Amniotic epithelial cell (primary cell): Measurements from ENCODE around the gene ABITRAM.
"Not testable (repeated sequence)": the region's sequence is repeated elsewhere in the genome, so short reads cannot be mapped to it uniquely, and the experiment has no call there.

Experiments
- DNase-seq: peaks from one replicate; pipeline ENCODE4 v3.0.0-alpha.2; 2010; ENCODE audit warnings: low read depth

ABITRAM gene

DNA sequence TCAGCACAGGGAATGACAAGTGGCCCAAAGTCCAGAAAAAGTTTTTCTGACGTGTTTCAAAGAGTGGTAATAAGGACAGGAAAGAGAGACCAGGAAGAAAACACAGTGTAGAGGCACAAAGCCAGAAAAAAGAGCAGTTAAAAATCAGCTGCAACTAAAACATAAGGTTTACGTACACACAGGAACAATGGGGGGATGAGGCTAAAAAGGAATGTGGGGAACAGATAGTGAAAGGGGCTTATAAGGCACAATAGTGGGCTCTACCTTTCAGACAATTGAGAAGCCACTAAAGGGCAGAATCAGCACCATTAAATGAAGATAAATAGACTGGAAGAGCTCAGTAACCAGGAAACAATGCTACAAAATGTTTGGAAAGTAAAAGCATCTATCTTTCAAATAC lies 5.8 kb upstream of the ABITRAM start:
- DNase-seq, result no peak

DNA sequence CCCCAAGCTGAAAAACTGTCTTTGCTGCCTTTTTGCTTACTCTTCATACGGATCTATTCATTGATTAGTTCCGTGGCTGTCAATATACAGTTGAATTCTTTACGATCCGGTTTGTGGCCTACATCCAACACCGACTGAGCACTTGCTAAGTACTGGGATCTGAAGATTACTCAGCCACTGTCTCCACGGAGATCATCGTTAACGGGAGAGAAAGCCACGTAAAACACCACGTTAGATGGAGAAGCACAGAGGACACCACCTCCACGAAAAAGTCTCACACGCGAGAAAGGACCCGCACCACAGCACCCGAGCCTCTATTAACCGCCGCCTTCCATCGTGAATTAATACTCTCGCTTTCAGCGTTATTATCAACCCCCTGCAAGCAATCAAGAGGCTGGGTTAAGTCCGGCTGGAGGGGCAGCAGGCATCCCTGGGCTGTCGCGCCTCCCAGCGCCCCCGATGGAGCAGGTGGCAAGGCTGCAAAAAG lies 926 bp upstream of the ABITRAM start:
- peak; percentile 32 for DNase-seq

DNA sequence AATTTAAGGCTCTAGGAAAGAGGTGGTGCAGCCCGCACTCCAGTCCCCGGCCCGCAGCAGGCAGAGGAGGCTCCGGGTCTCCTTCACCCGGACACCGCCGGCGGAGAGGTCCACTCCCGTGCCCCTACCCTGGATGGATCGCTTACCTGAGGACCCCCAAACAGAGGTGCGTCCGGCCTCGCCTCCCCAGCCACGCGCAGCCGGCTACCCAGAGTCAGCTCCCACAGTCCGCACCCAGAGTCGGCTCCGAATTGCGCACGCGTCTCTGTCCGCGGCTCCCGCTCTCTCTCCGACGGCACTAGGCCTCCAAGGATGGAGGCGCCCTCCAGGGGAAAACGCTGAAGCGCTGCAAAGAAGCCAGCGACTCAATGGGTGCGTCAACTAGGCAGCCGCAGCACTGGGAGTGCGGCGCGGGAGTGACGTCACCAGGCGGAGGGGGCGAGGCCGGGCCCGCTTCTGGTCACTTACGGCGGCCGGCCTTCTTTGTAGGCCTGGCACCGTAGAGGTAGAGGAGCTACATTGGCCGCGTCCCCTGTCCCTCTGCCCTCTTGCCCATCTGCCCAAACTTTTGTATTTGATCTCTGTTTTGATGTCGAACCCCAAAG lies 380 bp upstream of the ABITRAM start, which contains the start of gene ELP1:
TSS of gene ELP1 (minus strand) at position 407 of the 605 bp plus-strand sequence. CDS start 2,978 bp downstream, outside the sequence.
- DNase-seq, result peak; percentile 93

DNA sequence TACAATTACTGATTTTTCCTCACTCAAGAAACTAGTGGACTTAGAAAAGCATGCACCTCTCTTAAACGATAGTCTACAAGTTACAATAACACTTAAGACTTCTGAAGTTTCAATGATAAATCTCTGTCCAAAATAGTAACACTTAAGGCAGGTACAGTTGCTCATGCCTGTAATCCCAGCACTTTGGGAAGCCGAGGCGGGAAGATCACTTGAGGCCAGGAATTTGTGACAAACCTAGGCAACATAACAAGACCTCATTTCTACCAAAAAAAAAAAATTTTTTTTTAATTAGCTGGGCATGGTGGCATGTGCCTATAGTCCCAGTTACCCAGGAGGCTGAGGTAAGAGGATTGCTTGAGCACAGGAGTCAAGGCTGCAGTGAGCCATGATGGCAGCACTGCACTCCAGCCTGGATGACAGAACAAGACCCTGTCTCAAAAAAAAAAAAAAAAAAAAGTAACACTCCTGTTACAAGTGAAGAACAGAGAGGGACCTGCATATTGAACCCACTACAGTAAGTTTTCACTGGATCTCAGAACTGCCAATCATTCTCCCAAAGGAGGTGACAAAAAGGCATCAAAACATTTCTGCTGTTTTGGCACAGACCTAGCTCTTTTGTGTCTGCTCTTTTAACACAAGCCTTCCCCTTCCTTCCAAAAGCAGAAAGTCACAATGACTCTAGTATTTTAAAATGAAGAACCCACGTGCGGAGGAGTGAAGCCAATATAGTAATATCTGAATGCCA lies 3.5 kb downstream of the ABITRAM start:
- no peak for DNase-seq

DNA sequence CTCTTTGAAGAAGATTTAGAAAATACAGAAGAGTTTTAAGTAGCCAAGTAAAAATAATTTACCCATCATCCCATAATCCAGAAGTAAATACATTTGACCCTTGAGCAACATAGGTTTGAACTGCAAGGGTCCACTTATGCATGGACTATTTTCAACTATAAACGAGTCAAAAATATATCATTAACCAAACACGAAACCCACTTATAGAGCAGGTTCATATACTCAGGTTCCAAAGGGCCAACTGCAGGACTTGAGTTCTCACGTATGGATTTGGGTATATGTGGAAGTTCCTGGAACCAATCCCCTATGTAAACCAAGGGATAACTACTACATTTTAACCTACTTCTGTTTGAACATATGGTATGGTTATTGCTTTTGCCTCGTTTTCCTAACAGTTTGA lies 5.8 kb downstream of the ABITRAM start:
- DNase-seq, result no peak

DNA sequence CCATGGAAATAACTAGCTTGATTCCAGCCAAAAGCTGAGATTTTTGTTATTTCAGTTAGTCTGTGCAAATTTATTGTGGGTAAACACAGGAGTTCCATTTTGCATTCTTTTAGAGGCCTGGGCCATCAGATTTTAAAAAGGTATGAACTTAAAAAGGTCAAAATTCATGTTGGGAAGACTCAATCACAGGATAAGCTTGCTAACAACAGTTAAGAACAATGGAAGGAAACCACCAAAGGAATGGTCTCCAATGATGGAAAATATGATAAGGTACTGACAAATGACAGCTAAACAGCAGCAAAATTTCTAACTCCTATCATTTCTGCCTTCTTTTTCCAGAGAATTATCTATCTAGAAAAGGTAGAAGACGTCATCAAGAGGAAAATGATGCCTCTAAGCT lies 16.0 kb downstream of the ABITRAM start:
- DNase-seq, result no peak

DNA sequence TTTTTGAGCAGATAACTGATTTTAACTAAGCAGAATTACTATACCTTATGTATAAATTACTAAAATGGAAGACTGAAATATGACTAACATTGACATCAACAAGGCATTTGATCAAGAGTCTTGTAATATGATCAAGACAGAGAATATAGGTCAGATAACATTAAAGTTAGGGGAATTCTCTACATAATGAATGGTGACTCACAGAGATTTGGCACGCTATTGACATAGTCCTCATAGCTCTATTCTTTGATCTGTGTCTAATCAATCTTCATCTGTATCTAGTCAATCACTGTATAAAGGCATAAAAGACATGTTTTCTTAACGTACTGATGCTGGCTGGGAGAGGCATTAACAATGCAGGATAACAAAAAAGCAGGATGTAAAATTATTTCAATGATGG lies 17.4 kb downstream of the ABITRAM start:
- DNase-seq, result no peak

DNA sequence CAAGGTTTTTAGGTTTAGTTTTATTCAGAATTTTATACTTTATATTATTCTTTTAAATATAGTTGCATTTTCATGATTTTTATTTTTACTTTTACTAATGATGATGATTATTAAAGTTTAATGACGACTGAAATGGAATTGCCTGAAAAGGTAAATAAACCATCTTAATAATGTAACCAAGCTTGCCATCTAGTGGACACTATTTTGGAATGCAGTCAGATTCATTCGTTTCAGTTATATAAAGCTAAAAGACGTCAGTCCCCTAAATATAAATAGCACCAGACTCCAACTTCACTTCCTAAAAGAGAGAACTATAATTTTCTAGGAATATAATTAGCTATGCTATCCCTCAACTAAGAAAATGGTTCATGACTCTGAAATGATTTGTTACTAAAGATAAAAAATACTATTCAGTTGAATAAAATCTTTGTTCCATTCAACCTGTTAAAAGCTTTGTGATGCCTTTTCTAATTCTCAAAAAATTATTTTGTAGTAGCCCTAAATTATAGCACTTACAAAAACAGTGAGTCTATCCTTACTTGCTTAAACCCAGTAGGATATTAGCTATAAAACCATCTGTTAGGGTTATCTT lies 19.9 kb downstream of the ABITRAM start:
- peak; percentile 49 for DNase-seq

DNA sequence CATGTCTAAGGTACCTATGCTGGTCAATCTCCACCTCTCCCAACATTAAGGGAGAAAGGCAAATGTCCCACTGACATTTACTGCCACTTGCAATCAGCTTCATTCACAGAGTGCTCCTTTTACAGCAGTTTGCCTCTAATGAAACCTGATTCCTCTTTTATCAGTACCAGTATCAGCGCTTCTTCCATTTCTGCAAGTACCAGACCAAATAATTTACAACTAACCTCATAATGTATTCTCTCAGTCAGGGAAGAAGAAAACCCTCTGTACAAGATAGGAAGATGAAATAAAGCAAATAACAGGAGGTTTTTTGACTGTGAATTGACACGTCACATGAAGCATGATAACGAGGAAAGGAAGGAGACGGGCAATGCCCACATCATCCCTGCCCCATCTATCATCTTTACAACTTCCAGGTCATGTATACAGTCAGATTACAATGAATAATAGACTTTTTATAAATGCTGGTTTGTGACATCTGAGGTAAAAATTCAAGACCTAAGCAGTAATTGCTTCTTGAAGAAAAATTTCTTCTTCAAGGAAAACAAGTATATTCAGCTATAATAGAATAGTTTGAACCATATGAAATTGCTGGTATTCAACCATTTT lies 21.9 kb downstream of the ABITRAM start:
- peak; percentile 7 for DNase-seq

DNA sequence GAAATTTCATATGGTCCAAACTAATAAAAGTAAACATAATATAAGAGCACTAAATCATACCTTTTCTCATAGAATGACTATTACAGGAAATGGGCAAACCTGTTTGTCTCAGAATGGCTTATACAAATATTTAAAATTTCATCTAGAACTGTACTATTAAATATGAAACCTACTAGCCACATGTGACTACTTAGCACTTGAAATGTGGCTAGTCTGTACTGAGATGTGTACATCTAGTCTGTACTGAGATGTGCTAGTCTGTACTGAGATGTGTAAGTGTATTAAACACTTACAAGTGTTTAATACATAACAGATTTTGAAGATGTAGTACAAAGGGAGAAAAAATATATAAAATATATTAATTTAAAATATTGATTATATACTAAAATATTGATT lies 22.4 kb downstream of the ABITRAM start:
- DNase-seq, result no peak

DNA sequence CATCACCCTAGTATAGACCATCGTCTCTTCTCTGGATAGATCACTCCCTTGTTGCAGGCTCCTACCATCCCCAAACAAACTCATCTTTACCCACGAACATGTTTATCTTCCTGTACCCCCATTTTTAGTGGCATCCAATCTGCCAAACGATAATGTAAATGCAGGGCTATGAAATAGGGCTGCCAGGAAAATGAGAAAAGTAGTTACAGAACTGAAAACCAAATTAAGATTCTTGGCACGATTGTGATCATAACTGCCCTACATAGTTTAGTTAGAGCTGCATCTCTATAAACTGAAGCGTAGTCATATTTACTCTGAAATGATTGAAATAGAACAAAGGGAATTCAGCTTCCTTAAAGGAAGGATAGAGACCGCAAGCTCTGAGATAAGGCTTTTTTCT lies 26.1 kb downstream of the ABITRAM start:
- no peak for DNase-seq

DNA sequence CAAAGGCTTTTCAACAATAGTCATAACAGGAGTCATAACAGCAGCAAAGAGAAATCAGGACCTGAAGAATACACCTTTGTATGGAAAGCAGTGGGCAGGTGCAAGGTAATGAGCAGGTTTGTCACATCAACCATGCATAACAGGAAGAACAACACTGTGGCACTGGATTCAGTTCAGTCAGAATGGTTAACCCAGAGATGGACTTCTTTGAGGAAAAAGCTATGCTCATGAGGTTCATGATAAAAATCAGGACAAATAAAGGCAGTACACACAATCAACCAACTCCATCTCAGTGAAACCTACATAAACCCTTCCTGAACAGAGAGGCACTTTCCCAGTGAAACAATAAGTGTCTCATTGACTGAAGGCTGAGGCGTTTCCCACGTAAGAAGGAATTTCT lies 27.0 kb downstream of the ABITRAM start:
- DNase-seq, result no peak

DNA sequence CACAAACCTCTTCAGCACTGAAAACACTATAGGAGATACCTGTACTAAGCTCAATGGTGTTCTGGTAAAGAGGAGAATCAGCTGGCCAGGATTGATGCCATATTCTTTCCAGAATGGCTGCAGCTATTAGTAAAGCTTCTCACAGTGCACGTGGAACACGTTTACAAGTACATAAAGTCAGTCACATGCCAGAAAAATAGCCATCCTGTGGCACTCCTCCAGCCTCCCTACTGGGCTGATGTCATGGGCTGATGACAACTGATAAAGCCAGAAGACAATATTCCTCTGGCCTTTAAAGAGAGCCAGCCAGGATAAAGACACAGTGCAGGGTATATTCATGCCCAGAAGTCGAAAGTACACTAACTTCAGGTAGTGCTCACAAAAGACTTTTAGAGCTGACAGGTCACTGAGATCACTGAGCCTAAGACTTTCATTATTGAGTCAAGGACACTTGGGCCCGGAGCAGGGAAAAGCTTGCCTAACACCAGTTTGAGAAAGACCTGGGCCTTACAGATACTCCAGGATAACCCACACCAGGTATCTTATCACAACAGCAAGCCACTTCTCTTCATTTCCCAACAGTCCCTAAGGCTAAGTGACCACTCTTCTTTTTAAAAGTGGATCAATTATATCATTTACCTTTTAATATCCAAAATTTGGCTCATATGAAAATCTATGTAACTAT lies 29.4 kb downstream of the ABITRAM start:
- DNase-seq, result no peak

DNA sequence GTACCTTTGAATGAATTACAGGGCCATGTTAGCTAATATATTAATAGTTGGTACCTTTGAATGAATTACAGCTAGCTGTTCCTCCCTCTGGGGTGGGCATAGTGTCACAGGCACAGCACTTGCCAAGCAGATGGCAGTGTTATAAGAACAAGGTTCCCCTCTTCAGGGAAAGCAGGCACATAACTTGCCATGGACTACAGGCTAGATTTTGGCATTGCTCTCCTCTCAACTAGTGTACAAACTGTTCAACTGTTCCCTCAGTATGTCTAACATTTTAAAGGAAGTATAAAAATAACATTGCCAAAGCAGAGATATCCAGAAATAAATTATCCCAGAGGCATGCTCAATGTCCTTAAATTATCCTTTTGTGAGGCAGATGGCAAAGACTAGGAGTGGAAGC lies 33.7 kb downstream of the ABITRAM start:
- DNase-seq, result no peak

DNA sequence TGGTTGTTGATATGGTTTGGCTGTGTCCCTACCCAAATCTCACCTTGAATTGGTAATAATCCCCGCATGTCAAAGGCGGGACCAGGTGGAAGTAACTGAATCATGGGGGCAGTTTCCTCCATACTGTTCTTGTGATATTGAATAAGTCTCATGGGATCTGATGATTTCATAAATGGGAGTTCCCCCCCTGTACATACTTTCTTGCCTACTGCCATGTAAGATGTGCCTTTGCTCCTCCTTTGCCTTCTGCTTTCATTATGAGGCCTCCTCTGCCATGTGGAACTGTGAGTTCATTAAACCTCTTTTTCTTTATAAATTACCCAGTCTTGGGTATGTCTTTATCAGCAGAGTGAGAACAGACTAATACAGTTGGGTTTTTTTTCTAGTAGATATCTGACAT lies 37.2 kb downstream of the ABITRAM start:
- not testable (repeated sequence) for DNase-seq

DNA sequence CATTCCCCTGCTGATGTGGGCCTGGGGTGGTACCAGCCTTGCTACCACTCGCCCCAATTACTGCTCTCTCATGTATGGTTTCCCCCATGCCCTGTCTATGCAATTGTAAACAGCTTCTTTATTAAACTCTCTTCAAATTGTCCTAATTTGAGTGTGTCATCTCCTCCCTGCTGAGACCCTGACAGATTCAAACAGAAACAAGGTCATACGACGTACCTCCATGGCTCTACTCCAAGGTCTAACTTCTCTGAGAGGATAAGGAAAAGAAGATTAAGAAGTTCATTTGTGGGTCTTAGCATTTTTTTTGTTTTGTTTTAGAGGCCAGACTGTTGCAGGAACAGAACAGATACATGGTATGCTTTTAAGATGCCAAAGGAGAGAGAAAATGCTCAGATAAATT lies 38.0 kb downstream of the ABITRAM start:
- no peak for DNase-seq

DNA sequence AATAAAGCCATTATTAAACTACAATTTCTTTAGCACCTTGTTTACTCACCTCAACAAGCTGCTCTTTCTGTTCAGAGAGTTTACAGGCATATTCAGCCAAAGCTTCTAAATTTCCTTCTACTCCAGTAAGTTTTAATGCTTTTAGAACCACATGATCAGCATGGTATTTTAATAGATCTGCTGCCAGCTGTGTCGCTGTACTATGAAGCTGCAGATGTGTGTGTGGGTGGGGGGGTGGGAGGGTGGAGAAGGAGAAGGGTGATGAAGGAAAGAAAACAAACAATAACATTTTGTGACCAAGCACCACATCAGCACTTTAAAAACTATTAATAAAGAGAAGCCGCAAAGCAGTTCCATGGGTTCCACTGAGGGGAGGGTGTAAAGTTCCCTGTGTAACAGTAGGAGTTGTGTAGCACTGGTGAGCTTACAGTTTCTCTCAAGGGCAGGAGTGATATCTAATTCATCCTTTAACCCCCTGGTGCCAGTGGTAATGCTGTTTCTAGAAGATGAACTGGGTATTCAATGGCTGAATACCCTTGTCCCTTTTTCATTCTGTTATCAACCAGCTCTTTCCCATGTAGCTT lies 38.5 kb downstream of the ABITRAM start:
- no peak for DNase-seq

DNA sequence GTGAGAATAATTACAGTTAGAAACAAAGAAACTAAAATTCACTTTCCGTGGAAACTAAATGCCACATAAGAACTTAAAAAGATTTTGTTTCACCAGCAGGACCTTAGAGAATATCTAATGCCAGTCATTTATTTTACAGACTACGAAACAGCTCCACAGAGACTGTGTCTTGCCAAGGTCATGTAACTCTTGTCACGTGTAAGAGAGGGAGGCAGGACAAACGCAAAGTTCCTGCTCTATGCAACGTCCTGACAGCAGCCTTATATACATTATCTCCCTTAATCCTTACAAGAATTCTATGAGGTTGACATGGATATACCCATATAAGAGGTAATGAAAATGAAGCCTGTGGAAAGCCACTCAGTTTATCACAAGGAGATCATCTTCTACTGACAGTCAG lies 39.7 kb downstream of the ABITRAM start:
- no peak for DNase-seq

DNA sequence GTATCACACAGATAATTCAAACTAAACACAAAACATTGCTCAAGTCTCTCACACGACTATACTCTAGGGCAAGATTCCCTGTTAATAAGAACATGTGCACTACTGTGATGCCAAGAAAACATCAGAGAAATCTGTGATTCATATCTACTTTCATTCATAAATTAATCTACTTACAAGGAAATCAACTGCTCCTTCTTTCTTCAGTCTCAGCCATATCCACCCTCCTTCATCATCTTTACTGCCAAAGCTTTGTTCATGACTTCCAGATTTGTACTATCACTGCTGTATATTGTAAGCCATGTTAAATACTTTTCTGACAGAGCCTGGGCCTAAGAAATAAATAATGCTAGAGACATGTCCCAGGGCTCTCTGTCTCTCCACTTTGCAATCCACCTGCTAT lies 44.0 kb downstream of the ABITRAM start:
- DNase-seq, result peak; percentile 57

DNA sequence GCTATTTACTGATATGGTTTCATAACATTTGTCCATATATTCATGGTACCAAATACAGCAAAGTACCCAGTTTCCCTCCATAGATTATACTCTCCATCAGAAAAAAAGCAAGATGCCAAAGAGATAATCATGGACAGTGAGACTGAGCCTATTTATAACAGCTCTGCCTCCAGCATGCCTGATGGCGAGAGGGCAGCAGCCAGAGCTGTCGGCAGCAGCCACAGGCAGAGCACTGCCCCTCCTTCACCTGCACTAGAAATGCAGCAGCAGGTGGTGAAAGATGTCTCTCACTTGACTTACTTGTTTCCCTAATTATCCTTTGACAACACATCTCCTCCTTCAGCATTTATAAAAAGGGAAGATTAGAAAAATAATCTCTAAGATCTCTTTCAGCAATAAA lies 46.7 kb downstream of the ABITRAM start:
- no peak for DNase-seq

DNA sequence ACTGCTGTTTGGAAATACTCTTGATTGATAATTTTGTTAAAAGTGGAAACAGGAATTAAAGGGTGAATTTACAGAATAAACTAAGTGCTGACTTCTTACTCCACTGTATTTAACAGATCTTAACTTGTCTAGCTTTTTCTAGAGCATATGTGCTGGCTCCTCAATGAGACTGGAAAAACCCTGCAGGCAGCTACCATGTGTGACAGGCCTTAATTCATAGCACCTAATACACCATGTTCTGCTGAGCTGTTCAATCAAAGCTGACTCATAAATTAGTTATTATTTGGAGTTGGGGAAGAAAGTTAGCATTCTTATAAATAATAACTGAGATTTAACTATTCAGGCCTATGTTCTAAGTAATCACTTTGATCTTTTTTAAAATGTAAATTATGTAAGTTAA lies 49.7 kb downstream of the ABITRAM start:
- no peak for DNase-seq
